K562 (cell line): ENCODE data around the gene ATP2A1. TPM values are rescaled to one million over a fixed set of nuclear protein-coding genes. Genes with fewer than 3 reads are reported as not detected.

Experiments used
- CHD7 ChIP-seq: fragments of 200-600 bp; sonication (generic); IDR thresholded peaks from one replicate; pipeline ENCODE4 v1.6.1; 2012; ENCODE audit warnings: mild to moderate bottlenecking, low read depth, low read length, inconsistent platforms
- HDGF ChIP-seq: fragments of 450-650 bp; IDR thresholded peaks from 2 replicates; pipeline ENCODE4 v1.6.1; 2016
- WHSC1 ChIP-seq: IDR thresholded peaks from one replicate; pipeline ENCODE4 v1.6.1; 2012; ENCODE audit warnings: low read length, control low read depth, inconsistent platforms
- ZKSCAN3 ChIP-seq: fragments of 250-450 bp; sonication (Bioruptor Pico); IDR thresholded peaks from 2 replicates; pipeline ENCODE4 v1.4.0; 2020
- polyA plus RNA-seq, 8 experiments: library from polyadenylated mRNA; depleted of rRNA in 4 of 8; stranded (reverse) in 5 of 8; unstranded in 3 of 8; fragments of >200 nt; fragmentation: Nextera tagmentation in 2 of 8; fragmentation: Illumina TruSeq in 1 of 8; extraction: Ambion mirVana in 2 of 8; extraction: Trizol in 1 of 8; gene quantifications; 2 replicates each; pipeline versions ENCODE4 v1.2.1 to v1.2.3, GENCODE V29; 2011 to 2014; ENCODE audit warnings: inconsistent platforms in 1 of 8, missing spikeins in 1 of 8
- total RNA-seq, 7 experiments: library from RNA; depleted of rRNA in 6 of 7; stranded (reverse); fragments of >200 nt in 6 of 7; fragmentation: Illumina TruSeq in 2 of 7; extraction: Trizol in 2 of 7; gene quantifications; 2 replicates each; pipeline versions ENCODE4 v1.2.1 to v1.2.3, GENCODE V29; 2011 to 2021; ENCODE audit warnings: low replicate concordance in 1 of 7
- TF ChIP-seq, protein P1 (sequence below): fragments of 250-450 bp; sonication (Bioruptor Pico); IDR thresholded peaks from 2 replicates; pipeline ENCODE4 v1.5.0; 2021; ENCODE audit warnings: mild to moderate bottlenecking, borderline replicate concordance

Gene ATP2A1
- total and polyA plus RNA-seq, 9 of the 15 experiments (the other 6 are each of a cell fraction or from before 2014, with no cell fraction given), result 0.25 to 2.6 (median 0.65) TPM

DNA sequence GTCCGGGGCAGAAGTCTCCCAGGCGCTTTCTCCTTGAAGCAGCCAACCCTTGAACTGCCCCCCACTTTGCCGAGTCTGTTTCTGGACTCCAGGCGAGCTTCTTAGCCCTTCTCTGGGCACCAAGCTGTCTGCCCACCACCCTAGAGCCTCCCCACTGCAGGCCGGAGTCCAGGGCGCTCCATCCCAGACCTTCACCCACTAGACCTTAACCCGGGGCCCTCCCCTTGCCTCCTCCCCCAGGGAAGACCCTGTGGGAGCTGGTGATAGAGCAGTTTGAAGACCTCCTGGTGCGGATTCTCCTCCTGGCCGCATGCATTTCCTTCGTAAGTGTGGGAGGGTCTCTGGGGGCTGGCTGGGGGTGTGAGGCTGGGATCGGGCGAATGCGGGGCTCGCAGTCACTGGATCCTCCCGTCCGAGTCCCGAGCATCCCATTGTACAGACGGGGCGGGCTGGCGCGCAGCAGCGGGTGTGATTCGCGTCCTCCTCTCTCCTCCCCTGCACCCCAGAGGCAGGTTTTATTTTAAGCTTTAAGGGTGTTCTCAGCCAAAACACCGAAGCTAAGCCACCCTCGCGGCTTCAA lies 1.1 kb downstream of the ATP2A1 start (continued):
- TF ChIP-seq, protein P1, sequence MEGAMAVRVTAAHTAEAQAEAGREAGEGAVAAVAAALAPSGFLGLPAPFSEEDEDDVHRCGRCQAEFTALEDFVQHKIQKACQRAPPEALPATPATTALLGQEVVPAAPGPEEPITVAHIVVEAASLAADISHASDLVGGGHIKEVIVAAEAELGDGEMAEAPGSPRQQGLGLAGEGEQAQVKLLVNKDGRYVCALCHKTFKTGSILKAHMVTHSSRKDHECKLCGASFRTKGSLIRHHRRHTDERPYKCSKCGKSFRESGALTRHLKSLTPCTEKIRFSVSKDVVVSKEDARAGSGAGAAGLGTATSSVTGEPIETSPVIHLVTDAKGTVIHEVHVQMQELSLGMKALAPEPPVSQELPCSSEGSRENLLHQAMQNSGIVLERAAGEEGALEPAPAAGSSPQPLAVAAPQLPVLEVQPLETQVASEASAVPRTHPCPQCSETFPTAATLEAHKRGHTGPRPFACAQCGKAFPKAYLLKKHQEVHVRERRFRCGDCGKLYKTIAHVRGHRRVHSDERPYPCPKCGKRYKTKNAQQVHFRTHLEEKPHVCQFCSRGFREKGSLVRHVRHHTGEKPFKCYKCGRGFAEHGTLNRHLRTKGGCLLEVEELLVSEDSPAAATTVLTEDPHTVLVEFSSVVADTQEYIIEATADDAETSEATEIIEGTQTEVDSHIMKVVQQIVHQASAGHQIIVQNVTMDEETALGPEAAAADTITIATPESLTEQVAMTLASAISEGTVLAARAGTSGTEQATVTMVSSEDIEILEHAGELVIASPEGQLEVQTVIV (CRISPR knock-in tag), result no peak
- TF ChIP-seq ZKSCAN3 (CRISPR knock-in tag) (no peak), CHD7 (no peak), WHSC1 (no peak), HDGF (no peak)
